Liver (tissue), 9 donors: ENCODE results near the gene PHF20. TPM values are rescaled to one million over a fixed set of nuclear protein-coding genes. Genes with fewer than 3 reads are reported as not detected.
"Not testable (repeated sequence)": the region's sequence is repeated elsewhere in the genome, so short reads cannot be mapped to it uniquely, and the experiment has no call there.

Experiments
- DNase-seq: peaks from one replicate; pipeline ENCODE4 v3.0.0-alpha.2; 2017; ENCODE audit warnings: low spot score
- H3K27ac ChIP-seq, 2 donors: one replicate each; pipeline ENCODE4 v1.7.0; 2013; ENCODE audit warnings: inconsistent platforms in 2 of 2, low read length in 2 of 2, control low read depth in 1 of 2, low read depth in 1 of 2, mild to moderate bottlenecking in 1 of 2
- H3K27me3 ChIP-seq, 4 donors: one replicate each; pipeline versions ENCODE4 v1.6.1 to v1.7.0; 2013; ENCODE audit warnings: low read length in 3 of 4, inconsistent platforms in 1 of 4, mild to moderate bottlenecking in 1 of 4, moderate library complexity in 1 of 4; ENCODE audit not compliant: control insufficient read depth in 4 of 4, insufficient read depth in 4 of 4
- H3K36me3 ChIP-seq, 4 donors: one replicate each; pipeline versions ENCODE4 v1.6.1 to v1.7.0; 2013; ENCODE audit warnings: low read length in 3 of 4, mild to moderate bottlenecking in 3 of 4, low read depth in 1 of 4, moderate library complexity in 1 of 4; ENCODE audit not compliant: control insufficient read depth in 4 of 4, insufficient read depth in 3 of 4
- H3K4me1 ChIP-seq, 4 donors: one replicate each; pipeline versions ENCODE4 v1.6.1 to v1.7.0; 2013; ENCODE audit warnings: low read length in 3 of 4, mild to moderate bottlenecking in 3 of 4, moderate library complexity in 1 of 4; ENCODE audit not compliant: control insufficient read depth in 4 of 4, insufficient read depth in 4 of 4
- H3K4me3 ChIP-seq, 3 donors: one replicate each; pipeline versions ENCODE4 v1.6.1 to v1.7.0; 2013; ENCODE audit warnings: low read length in 3 of 3, control low read depth in 1 of 3, low read depth in 1 of 3, mild to moderate bottlenecking in 1 of 3
- H3K9ac ChIP-seq, 2 donors: one replicate each; pipeline ENCODE4 v1.7.0; 2013; ENCODE audit warnings: low read length in 2 of 2, mild to moderate bottlenecking in 2 of 2, moderate library complexity in 2 of 2, control low read depth in 1 of 2, low read depth in 1 of 2
- H3K9me3 ChIP-seq, 4 donors: one replicate each; pipeline versions ENCODE4 v1.6.1 to v1.7.0; 2013; ENCODE audit warnings: low read length in 3 of 4; ENCODE audit not compliant: control insufficient read depth in 4 of 4
- EGR1 ChIP-seq, 2 donors: IDR thresholded peaks; 2 replicates each; pipeline ENCODE4 v1.6.1; 2016 to 2018; ENCODE audit warnings: antibody characterized with exemption in 2 of 2, low read depth in 2 of 2
- FOXA1 ChIP-seq: IDR thresholded peaks from 2 replicates; pipeline ENCODE4 v1.6.1; 2016; ENCODE audit warnings: antibody characterized with exemption
- JUND ChIP-seq, 2 donors: IDR thresholded peaks; 2 replicates each; pipeline ENCODE4 v1.6.1; 2016; ENCODE audit warnings: antibody characterized with exemption in 2 of 2
- RAD21 ChIP-seq, 2 donors: IDR thresholded peaks; 2 replicates each; pipeline ENCODE4 v1.6.1; 2016; ENCODE audit warnings: antibody characterized with exemption in 2 of 2, mild to moderate bottlenecking in 2 of 2
- SP1 ChIP-seq: IDR thresholded peaks from 2 replicates; pipeline ENCODE4 v1.6.1; 2018; ENCODE audit warnings: antibody characterized with exemption, mild to moderate bottlenecking
- YY1 ChIP-seq: IDR thresholded peaks from 2 replicates; pipeline ENCODE4 v1.6.1; 2016; ENCODE audit warnings: antibody characterized with exemption, mild to moderate bottlenecking
- whole genome bisulfite sequencing: extraction: QIAGEN DNeasy Blood & Tissue Kit; methylation state at CpG from one replicate; pipeline ENCODE4 v1.1.7; 2013; 5-methylcytosine and 5-hydroxymethylcytosine counted together
- polyA plus RNA-seq, 2 donors: library from polyadenylated mRNA; stranded (reverse) in 1 of 2; unstranded in 1 of 2; fragments of 200-250 nt in 1 of 2; fragments of >200 nt in 1 of 2; fragmentation: Nextera tagmentation in 1 of 2; extraction: Ambion mirVana in 1 of 2; gene quantifications; one replicate each; pipeline versions ENCODE4 v1.2.1 to v1.2.3, GENCODE V29; 2013 to 2015
- total RNA-seq, 2 donors: library from RNA; depleted of rRNA; stranded (reverse); fragments of >200 nt; gene quantifications; one replicate each; pipeline ENCODE4 v1.2.3, GENCODE V29; 2014
- TF ChIP-seq, protein P1 (sequence below): fragments of 150-350 bp; IDR thresholded peaks from 2 replicates; pipeline ENCODE4 v1.5.1; 2017; ENCODE audit warnings: improper control_type of control experiment, low read depth, low read length; ENCODE audit not compliant: missing input control
- donor health status: healthy.
- donor health status: healthy.
- donor health status: healthy.
- donor health status: healthy.
- donor health status: healthy.

The PHF20 gene
- total and polyA plus RNA-seq, 4 donors: 5.1 to 11.7 (median 10.3) TPM

DNA sequence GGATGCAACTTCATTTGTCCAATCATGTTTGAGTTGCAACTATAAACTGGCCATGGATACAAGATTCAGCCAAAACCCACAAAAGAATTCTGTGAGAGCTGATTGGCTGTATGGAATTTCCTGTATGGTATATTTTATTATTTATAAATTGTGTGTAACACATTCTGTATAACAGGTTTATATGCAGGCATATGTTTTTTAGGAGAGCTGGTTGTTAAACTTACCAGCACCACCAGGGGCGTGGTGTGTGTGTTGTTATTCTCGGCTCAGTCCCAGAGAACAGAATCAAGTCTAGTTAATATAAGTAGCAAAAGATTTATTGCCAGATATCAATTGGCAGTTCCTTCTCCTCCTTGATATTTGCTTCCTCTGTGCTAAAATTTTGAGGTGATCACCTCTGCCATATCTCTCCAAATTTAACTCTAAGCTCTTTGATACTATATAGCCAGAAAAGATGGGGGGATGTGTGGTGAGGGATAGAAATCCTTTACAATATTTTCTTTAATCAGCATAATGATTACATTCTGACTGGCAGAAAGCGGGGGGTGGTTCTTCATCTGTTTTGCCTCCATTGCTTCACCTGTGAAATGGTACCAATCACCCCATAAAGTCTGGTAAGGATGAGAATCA, 219.4 kb downstream of the PHF20 start:
- H3K4me1 ChIP-seq: peaks cover 0 to 3% (median 0%) of the 10 kb centered on the region in 4 donors
- no peak overlapping the region for H3K4me3 ChIP-seq
- H3K27me3 ChIP-seq: no peaks in the 10 kb centered on the region
- H3K27ac ChIP-seq: no peak overlapping the region
- TF ChIP-seq EGR1 (IDR thresholded peaks at IDR 0.05; ENCODE audit: low read depth in 2 of 2): no peak
- TF ChIP-seq RAD21 (IDR thresholded peaks at IDR 0.05): peak in 1 of 2 donors; percentile 51
- TF ChIP-seq, protein P1, sequence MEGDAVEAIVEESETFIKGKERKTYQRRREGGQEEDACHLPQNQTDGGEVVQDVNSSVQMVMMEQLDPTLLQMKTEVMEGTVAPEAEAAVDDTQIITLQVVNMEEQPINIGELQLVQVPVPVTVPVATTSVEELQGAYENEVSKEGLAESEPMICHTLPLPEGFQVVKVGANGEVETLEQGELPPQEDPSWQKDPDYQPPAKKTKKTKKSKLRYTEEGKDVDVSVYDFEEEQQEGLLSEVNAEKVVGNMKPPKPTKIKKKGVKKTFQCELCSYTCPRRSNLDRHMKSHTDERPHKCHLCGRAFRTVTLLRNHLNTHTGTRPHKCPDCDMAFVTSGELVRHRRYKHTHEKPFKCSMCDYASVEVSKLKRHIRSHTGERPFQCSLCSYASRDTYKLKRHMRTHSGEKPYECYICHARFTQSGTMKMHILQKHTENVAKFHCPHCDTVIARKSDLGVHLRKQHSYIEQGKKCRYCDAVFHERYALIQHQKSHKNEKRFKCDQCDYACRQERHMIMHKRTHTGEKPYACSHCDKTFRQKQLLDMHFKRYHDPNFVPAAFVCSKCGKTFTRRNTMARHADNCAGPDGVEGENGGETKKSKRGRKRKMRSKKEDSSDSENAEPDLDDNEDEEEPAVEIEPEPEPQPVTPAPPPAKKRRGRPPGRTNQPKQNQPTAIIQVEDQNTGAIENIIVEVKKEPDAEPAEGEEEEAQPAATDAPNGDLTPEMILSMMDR: peak; percentile 32
- DNase-seq: no peak
- H3K9ac ChIP-seq: no peak overlapping the region
- H3K9me3 ChIP-seq: no peaks in the 10 kb centered on the region
- H3K36me3 ChIP-seq: no peaks in the 10 kb centered on the region
- 29% methylated on average over 3 of the region's 3 CpGs for WGBS

DNA sequence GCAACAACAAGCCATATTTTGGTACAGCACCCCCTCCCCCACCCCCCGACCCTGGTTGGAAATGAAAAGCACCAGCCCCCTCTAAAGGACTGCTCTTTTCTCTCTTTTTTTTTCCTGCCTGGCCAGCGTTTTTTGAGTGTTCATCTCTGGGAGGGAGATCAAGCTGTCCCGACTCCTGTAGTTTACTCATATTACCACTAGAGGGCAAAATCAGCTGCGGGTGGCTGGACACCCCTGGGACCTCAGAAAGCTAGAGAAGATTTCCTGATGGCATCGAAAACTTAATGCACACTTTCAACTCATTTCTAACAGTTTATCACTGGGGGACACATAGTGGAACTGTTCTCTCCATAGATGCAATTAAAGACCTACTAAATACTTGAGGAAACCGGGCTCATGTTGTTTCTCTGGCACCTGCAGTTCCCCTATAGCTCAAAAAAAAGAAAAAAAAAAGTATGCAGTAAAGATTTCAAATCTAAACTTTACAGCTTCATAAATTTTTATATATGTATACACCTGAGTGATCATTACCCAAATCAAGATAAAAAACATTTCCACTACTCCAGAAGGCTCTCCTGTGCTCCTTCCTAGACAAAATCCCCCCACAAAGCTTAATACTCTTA, 221.0 kb downstream of the PHF20 start:
- peak; percentile 37 for DNase-seq
- TF ChIP-seq JUND (IDR thresholded peaks at IDR 0.05) (no peak), SP1 (no peak), RAD21 (IDR thresholded peaks at IDR 0.05) (peak; percentile 81 to 90), EGR1 (IDR thresholded peaks at IDR 0.05; ENCODE audit: low read depth in 2 of 2) (no peak), FOXA1 (no peak), YY1 (no peak)
- TF ChIP-seq, protein P1: peak; percentile 84
- Histone ChIP-seq H3K4me1 (peaks cover 0 to 3% (median 0%) of the 10 kb centered on the region in 4 donors), H3K4me3 (no peak overlapping the region), H3K27ac (no peak overlapping the region), H3K36me3 (no peaks in the 10 kb centered on the region), H3K27me3 (no peaks in the 10 kb centered on the region), H3K9ac (no peak overlapping the region), H3K9me3 (no peaks in the 10 kb centered on the region)
- 1% methylated on average over 6 of the region's 6 CpGs for WGBS

DNA sequence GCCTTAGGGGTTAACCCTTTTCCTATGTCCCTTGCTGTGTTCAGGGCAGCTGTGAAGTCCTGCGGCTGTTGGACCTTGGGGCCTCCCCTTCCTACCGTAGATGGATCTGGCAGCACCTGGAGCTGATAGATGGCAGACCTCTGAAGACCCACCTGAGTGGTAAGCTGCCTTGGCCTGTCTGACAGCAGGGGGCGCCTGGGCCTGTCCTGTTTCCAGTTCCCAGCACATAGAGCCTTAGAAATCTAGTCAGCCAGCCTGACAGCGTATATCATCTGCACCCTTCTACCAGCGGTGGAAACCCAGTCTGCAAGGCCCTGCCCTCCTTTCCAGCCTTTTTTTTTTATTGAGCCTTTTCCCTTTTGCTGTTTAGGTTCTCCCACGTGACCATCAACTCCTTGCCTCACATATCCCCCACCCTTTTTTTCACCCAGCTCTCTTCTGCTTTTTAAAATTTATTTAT, 223.2 kb downstream of the PHF20 start:
- Histone ChIP-seq H3K27ac (no peak overlapping the region), H3K27me3 (no peaks in the 10 kb centered on the region), H3K9me3 (no peaks in the 10 kb centered on the region), H3K9ac (no peak overlapping the region), H3K4me3 (no peak overlapping the region), H3K36me3 (no peaks in the 10 kb centered on the region), H3K4me1 (peaks cover 0 to 3% (median 0%) of the 10 kb centered on the region in 4 donors)
- WGBS: 4% methylated on average over 6 of the region's 6 CpGs
- peak; percentile 84 for DNase-seq
- peak; percentile 93 to 96 for TF ChIP-seq RAD21 (IDR thresholded peaks at IDR 0.05)
- TF ChIP-seq, protein P1: peak; percentile 86
- TF ChIP-seq EGR1 (IDR thresholded peaks at IDR 0.05; ENCODE audit: low read depth in 2 of 2): no peak
- no peak for TF ChIP-seq SP1
- TF ChIP-seq FOXA1: no peak

DNA sequence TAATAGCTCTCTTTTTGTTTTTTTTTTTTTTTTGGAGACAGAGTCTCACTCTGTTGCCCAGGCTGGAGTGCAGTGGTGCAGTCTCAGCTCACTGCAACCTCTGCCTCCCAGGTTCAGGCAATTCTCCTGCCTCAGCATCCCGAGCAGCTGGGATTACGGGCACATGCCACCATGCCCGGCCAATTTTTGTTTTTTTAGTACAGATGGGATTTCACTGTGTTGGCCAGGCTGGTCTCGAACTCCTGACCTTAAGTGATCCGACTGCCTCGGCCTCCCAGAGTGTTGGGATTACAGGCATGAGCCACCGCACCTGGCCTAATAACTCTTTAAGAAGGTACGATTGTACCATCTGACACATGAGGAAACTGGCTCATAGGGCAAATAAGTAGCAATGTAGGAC, 224.7 kb downstream of the PHF20 start:
- not testable (repeated sequence) for H3K27me3 ChIP-seq, H3K4me1 ChIP-seq, DNase-seq, H3K27ac ChIP-seq, H3K36me3 ChIP-seq, H3K9ac ChIP-seq, H3K9me3 ChIP-seq, H3K4me3 ChIP-seq
- WGBS: 92% methylated on average over 8 of the region's 8 CpGs
